HCT116 (cell line): ENCODE results near the gene RASSF5. TPM values are rescaled to one million over a fixed set of nuclear protein-coding genes. Genes with fewer than 3 reads are reported as not detected.

Experiments used
- ATAC-seq: fragments of 200-7000 bp; cut with Tn5 transposase; 2 replicates; pipeline ENCODE4 v1.9.1; 2020; ENCODE audit warnings: mild to moderate bottlenecking, moderate library complexity
- BruUV-seq: library from RNA; stranded (reverse); fragments of 400-500 nt; replicated peaks from 2 replicates; lab custom pipeline; 2021; lab: Mats Ljungman, UMichigan
- CTCF ChIA-PET: fragments of 300-600 bp; sonication (Branson Sonifier 250); formaldehyde crosslinking; loops from one replicate; lab custom pipeline; 2021; ENCODE audit warnings: antibody characterized with exemption; lab: Charles Lee
- POLR2A ChIA-PET: fragments of 300-600, 350-600 bp; sonication (Branson Sonifier 250); formaldehyde crosslinking; loops from one replicate; lab custom pipeline; 2021; ENCODE audit warnings: antibody characterized with exemption; lab: Charles Lee
- RAD21 ChIA-PET, 2 experiments: fragments of 300-600 bp; sonication (Branson Sonifier 250); formaldehyde crosslinking; loops; one replicate each; lab custom pipeline; 2023; ENCODE audit warnings: low total read pairs in 2 of 2; ENCODE audit not compliant: uncharacterized antibody in 2 of 2, unreplicated experiment in 2 of 2, low non-redundant PET in 1 of 2; lab: Charles Lee
- DNase-seq: peaks from one replicate; pipeline ENCODE4 v3.0.0-alpha.2; 2010; ENCODE audit warnings: low read depth, low spot score
- H2AFZ ChIP-seq: fragments of 200-600 bp; shearing (Covaris generic), sonication (generic); 2 replicates; pipeline ENCODE4 v1.6.1; 2017; ENCODE audit warnings: low read depth, mixed run types, mixed read lengths, antibody characterized with exemption, low read length; ENCODE audit not compliant: poor library complexity, severe bottlenecking
- H3K27ac ChIP-seq: 2 replicates; pipeline ENCODE4 v1.5.1; 2012; ENCODE audit warnings: low read depth, low read length
- H3K27me3 ChIP-seq: fragments of 200-600 bp; sonication (generic); 2 replicates; pipeline ENCODE4 v1.6.1; 2016; ENCODE audit warnings: mixed run types, low read length, mixed read lengths; ENCODE audit not compliant: insufficient read depth
- H3K36me3 ChIP-seq, 2 experiments: fragments of 200-500 bp in 1 of 2; fragments of 200-600 bp in 1 of 2; sonication (Bioruptor generic) in 1 of 2; sonication (generic) in 1 of 2; 2 replicates each; pipeline versions ENCODE4 v1.5.1 to v1.6.1; 2014 to 2016; ENCODE audit warnings: low read length in 2 of 2, inconsistent platforms in 1 of 2, mixed read lengths in 1 of 2, mixed run types in 1 of 2; ENCODE audit not compliant: insufficient read depth in 2 of 2, control insufficient read depth in 1 of 2
- H3K4me1 ChIP-seq, 2 experiments: fragments of 200-600 bp in 1 of 2; sonication (generic) in 1 of 2; 2 replicates each; pipeline versions ENCODE4 v1.5.1 to v1.6.1; 2012 to 2017; ENCODE audit warnings: low read length in 2 of 2, inconsistent platforms in 1 of 2, mild to moderate bottlenecking in 1 of 2, mixed read lengths in 1 of 2, mixed run types in 1 of 2, moderate library complexity in 1 of 2; ENCODE audit not compliant: insufficient read depth in 2 of 2, control insufficient read depth in 1 of 2
- H3K4me2 ChIP-seq: fragments of 200-600 bp; sonication (generic); 2 replicates; pipeline ENCODE4 v1.6.1; 2017; ENCODE audit warnings: mixed run types, low read length, mixed read lengths
- H3K4me3 ChIP-seq, 2 experiments: fragments of 200-600 bp in 1 of 2; sonication (generic) in 1 of 2; replicated peaks in 1 of 2; 2 replicates each; pipeline ENCODE4 v1.5.1; 2011 to 2016; ENCODE audit warnings: low read length in 2 of 2, control low read depth in 1 of 2, low read depth in 1 of 2, mild to moderate bottlenecking in 1 of 2, mixed read lengths in 1 of 2, mixed run types in 1 of 2
- H3K79me2 ChIP-seq: fragments of 200-600 bp; sonication (generic); 2 replicates; pipeline ENCODE4 v1.6.1; 2017; ENCODE audit warnings: mild to moderate bottlenecking, mixed run types, low read length, moderate library complexity, mixed read lengths; ENCODE audit not compliant: insufficient read depth
- H3K9ac ChIP-seq: fragments of 200-600 bp; sonication (generic); 2 replicates; pipeline ENCODE4 v1.6.1; 2016; ENCODE audit warnings: low read length, mixed read lengths
- H3K9me2 ChIP-seq: fragments of 200-600 bp; sonication (generic), shearing (Covaris generic); 2 replicates; pipeline ENCODE4 v1.6.1; 2017; ENCODE audit warnings: mixed run types, mild to moderate bottlenecking, moderate library complexity; ENCODE audit not compliant: insufficient read depth
- H3K9me3 ChIP-seq, 2 experiments: fragments of 200-500 bp in 1 of 2; fragments of 200-600 bp in 1 of 2; sonication (Bioruptor generic) in 1 of 2; sonication (generic) in 1 of 2; 2 replicates each; pipeline ENCODE4 v1.6.1; 2014 to 2017; ENCODE audit warnings: low read length in 2 of 2, mixed read lengths in 2 of 2, inconsistent platforms in 1 of 2, low read depth in 1 of 2, mild to moderate bottlenecking in 1 of 2, mixed run types in 1 of 2, moderate library complexity in 1 of 2; ENCODE audit not compliant: control insufficient read depth in 1 of 2, insufficient read depth in 1 of 2
- H4K20me1 ChIP-seq: fragments of 200-600 bp; sonication (generic), shearing (Covaris generic); 2 replicates; pipeline ENCODE4 v1.6.1; 2017; ENCODE audit warnings: mixed run types, mild to moderate bottlenecking, moderate library complexity; ENCODE audit not compliant: insufficient read depth
- CBX3 ChIP-seq: IDR thresholded peaks from 2 replicates; pipeline ENCODE4 v1.6.1; 2012; ENCODE audit warnings: low read depth
- EGR1 ChIP-seq: IDR thresholded peaks from 2 replicates; pipeline ENCODE4 v1.6.1; 2012; ENCODE audit warnings: low read depth
- ELF1 ChIP-seq: IDR thresholded peaks from 2 replicates; pipeline ENCODE4 v1.6.1; 2012; ENCODE audit warnings: low read depth, borderline replicate concordance
- EZH2 ChIP-seq: fragments of 200-600 bp; sonication (generic); IDR thresholded peaks from 2 replicates; pipeline ENCODE4 v1.6.1; 2017; ENCODE audit warnings: antibody characterized with exemption, mixed run types
- EZH2phosphoT487 ChIP-seq: fragments of 200-600 bp; IDR thresholded peaks from 2 replicates; pipeline ENCODE4 v1.6.1; 2018; ENCODE audit warnings: antibody characterized with exemption, borderline replicate concordance
- FOSL1 ChIP-seq: IDR thresholded peaks from 2 replicates; pipeline ENCODE4 v1.6.1; 2012; ENCODE audit warnings: low read depth
- POLR2AphosphoS5 ChIP-seq: IDR thresholded peaks from 2 replicates; pipeline ENCODE4 v1.6.1; 2011; ENCODE audit warnings: mild to moderate bottlenecking, low read depth, low read length, moderate library complexity
- SIN3A ChIP-seq: IDR thresholded peaks from 2 replicates; pipeline ENCODE4 v1.6.1; 2012; ENCODE audit warnings: low read depth
- SRF ChIP-seq: IDR thresholded peaks from 2 replicates; pipeline ENCODE4 v1.6.1; 2012; ENCODE audit warnings: low read depth
- TCF7L2 ChIP-seq: IDR thresholded peaks from 2 replicates; pipeline ENCODE4 v1.7.0; 2011; ENCODE audit warnings: borderline replicate concordance, inconsistent platforms; ENCODE audit not compliant: insufficient read depth, insufficient read length; ENCODE audit errors: extremely low read depth
- YY1 ChIP-seq: IDR thresholded peaks from 2 replicates; pipeline ENCODE4 v1.6.1; 2011; ENCODE audit warnings: low read length, low read depth, moderate library complexity, mild to moderate bottlenecking; ENCODE audit not compliant: insufficient replicate concordance; ENCODE audit errors: extremely low read depth
- ZFX ChIP-seq: fragments of 450-650 bp; IDR thresholded peaks from 2 replicates; pipeline ENCODE4 v1.6.1; 2017
- ZNF274 ChIP-seq: fragments of 200-500 bp; sonication (Bioruptor generic); IDR thresholded peaks from 2 replicates; pipeline ENCODE4 v1.6.1; 2014; ENCODE audit warnings: mild to moderate bottlenecking, low read depth, low read length, inconsistent platforms
- intact Hi-C: fragments of 100-400 bp; cut with micrococcal nuclease; formaldehyde crosslinking; loops from 2 replicates; pipeline ENCODE4 v1.10.0; 2022
- total RNA-seq: library from RNA; stranded (reverse); gene quantifications from one replicate; pipeline ENCODE4 v1.2.1, GENCODE V29; 2021; ENCODE audit not compliant: unreplicated experiment
- TF ChIP-seq, protein P1 (sequence below): IDR thresholded peaks from 2 replicates; pipeline ENCODE4 v1.6.1; 2012
- TF ChIP-seq, protein P2 (sequence below): IDR thresholded peaks from 2 replicates; pipeline ENCODE4 v1.6.1; 2012; ENCODE audit warnings: low read depth
- TF ChIP-seq, protein P3 (sequence below): IDR thresholded peaks from 2 replicates; pipeline ENCODE4 v1.6.1; 2012
- TF ChIP-seq, protein P4 (sequence below): IDR thresholded peaks from 2 replicates; pipeline ENCODE4 v1.6.1; 2011; ENCODE audit warnings: mild to moderate bottlenecking, low read length, moderate library complexity; ENCODE audit not compliant: insufficient replicate concordance; ENCODE audit errors: extremely low read depth
- TF ChIP-seq, protein P5 (sequence below), 3 experiments: fragments of 200-600 bp in 1 of 3; sonication (generic) in 1 of 3; IDR thresholded peaks in 2 of 3; conservative IDR thresholded peaks in 1 of 3; 2 replicates each; pipeline ENCODE4 v1.5.1; 2012 to 2017; ENCODE audit warnings: low read depth in 2 of 3, low read length in 2 of 3, antibody characterized with exemption in 1 of 3, borderline replicate concordance in 1 of 3, control low read depth in 1 of 3, mild to moderate bottlenecking in 1 of 3, mixed read lengths in 1 of 3, mixed run types in 1 of 3, moderate library complexity in 1 of 3; ENCODE audit not compliant: insufficient read depth in 1 of 3

RASSF5 gene
- total RNA-seq, 1 experiment from 2014 or later = 5.4 TPM

DNA sequence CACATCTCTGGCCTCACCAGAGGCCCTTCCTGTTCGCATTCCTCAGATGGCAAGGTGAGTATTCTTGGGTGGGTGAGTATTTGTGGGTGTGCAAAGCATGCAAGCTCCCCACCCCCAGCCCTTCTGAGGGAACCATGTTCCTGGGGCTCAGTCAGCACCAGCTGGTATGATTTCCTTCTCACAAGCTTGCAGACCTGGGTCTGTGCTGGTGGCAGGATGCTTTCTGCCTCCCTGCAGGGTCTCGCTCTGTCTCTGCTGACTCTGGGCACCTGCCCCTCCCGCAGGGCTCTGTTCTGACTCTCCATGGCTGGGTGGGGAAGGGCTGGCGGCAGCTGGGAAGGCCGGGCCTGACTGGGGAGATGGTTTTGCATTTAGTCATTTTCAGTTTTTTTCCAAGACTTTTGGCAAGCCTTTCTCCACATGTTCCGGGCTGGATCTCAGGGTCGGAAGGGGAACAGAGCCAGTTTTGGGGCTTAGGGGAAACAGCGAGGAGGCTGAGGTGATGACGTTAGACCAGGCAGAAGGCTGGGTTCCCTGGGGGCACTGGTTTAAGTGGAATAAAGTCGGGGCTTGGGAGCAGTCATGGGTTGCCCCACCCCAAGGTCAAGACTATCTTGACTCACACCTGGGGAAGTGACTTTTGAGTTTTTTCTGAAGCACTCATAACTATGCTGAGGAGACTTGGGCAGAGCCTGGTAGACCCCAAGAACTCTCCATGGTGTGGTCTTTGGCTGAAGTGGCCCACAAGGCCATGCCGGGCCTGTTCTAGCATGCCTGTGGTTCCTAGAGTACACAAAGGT, 6.2 kb downstream of the RASSF5 start:
- no peak for DNase-seq
- CTCF ChIA-PET = no interaction called here
- Histone ChIP-seq H3K4me3 (peak overlapping the region; percentile 16 to 45), H3K9ac (peak overlapping the region; percentile 58), H2AFZ (no peak overlapping the region), H3K4me2 (peak overlapping the region; percentile 82), H3K9me2 (no peaks in the 10 kb centered on the region), H3K27ac (peak overlapping the region; percentile 56), H4K20me1 (no peaks in the 10 kb centered on the region), H3K79me2 (no peaks in the 10 kb centered on the region), H3K9me3 (no peaks in the 10 kb centered on the region), H3K27me3 (no peaks in the 10 kb centered on the region), H3K4me1 (peaks cover 24 to 65% of the 10 kb centered on the region in 2 experiments), H3K36me3 (no peaks in the 10 kb centered on the region)
- ATAC-seq = peak; percentile 82
- BruUV-seq = no TSS peak
- intact Hi-C loops = no loop called here
- POLR2A ChIA-PET = no interaction called here
- RAD21 ChIA-PET = no interaction called here
- TF ChIP-seq EZH2 (no peak), ZFX (no peak), ZNF274 (no peak), EGR1 (no peak), EZH2phosphoT487 (no peak), TCF7L2 (no peak), SIN3A (no peak), POLR2AphosphoS5 (peak; percentile 37; the same call in 1 of the 2 replicates), SRF (no peak; the same call in 1 of the 2 replicates), ELF1 (no peak), YY1 (no peak), FOSL1 (peak; percentile 80), CBX3 (peak; percentile 69)
- TF ChIP-seq, protein P1, sequence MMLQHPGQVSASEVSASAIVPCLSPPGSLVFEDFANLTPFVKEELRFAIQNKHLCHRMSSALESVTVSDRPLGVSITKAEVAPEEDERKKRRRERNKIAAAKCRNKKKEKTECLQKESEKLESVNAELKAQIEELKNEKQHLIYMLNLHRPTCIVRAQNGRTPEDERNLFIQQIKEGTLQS = no peak
- TF ChIP-seq, protein P2, sequence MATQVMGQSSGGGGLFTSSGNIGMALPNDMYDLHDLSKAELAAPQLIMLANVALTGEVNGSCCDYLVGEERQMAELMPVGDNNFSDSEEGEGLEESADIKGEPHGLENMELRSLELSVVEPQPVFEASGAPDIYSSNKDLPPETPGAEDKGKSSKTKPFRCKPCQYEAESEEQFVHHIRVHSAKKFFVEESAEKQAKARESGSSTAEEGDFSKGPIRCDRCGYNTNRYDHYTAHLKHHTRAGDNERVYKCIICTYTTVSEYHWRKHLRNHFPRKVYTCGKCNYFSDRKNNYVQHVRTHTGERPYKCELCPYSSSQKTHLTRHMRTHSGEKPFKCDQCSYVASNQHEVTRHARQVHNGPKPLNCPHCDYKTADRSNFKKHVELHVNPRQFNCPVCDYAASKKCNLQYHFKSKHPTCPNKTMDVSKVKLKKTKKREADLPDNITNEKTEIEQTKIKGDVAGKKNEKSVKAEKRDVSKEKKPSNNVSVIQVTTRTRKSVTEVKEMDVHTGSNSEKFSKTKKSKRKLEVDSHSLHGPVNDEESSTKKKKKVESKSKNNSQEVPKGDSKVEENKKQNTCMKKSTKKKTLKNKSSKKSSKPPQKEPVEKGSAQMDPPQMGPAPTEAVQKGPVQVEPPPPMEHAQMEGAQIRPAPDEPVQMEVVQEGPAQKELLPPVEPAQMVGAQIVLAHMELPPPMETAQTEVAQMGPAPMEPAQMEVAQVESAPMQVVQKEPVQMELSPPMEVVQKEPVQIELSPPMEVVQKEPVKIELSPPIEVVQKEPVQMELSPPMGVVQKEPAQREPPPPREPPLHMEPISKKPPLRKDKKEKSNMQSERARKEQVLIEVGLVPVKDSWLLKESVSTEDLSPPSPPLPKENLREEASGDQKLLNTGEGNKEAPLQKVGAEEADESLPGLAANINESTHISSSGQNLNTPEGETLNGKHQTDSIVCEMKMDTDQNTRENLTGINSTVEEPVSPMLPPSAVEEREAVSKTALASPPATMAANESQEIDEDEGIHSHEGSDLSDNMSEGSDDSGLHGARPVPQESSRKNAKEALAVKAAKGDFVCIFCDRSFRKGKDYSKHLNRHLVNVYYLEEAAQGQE = no peak
- TF ChIP-seq, protein P3, sequence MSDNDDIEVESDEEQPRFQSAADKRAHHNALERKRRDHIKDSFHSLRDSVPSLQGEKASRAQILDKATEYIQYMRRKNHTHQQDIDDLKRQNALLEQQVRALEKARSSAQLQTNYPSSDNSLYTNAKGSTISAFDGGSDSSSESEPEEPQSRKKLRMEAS = peak; percentile 81
- TF ChIP-seq, protein P4, sequence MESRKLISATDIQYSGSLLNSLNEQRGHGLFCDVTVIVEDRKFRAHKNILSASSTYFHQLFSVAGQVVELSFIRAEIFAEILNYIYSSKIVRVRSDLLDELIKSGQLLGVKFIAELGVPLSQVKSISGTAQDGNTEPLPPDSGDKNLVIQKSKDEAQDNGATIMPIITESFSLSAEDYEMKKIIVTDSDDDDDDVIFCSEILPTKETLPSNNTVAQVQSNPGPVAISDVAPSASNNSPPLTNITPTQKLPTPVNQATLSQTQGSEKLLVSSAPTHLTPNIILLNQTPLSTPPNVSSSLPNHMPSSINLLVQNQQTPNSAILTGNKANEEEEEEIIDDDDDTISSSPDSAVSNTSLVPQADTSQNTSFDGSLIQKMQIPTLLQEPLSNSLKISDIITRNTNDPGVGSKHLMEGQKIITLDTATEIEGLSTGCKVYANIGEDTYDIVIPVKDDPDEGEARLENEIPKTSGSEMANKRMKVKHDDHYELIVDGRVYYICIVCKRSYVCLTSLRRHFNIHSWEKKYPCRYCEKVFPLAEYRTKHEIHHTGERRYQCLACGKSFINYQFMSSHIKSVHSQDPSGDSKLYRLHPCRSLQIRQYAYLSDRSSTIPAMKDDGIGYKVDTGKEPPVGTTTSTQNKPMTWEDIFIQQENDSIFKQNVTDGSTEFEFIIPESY = peak; percentile 14
- TF ChIP-seq, protein P5, sequence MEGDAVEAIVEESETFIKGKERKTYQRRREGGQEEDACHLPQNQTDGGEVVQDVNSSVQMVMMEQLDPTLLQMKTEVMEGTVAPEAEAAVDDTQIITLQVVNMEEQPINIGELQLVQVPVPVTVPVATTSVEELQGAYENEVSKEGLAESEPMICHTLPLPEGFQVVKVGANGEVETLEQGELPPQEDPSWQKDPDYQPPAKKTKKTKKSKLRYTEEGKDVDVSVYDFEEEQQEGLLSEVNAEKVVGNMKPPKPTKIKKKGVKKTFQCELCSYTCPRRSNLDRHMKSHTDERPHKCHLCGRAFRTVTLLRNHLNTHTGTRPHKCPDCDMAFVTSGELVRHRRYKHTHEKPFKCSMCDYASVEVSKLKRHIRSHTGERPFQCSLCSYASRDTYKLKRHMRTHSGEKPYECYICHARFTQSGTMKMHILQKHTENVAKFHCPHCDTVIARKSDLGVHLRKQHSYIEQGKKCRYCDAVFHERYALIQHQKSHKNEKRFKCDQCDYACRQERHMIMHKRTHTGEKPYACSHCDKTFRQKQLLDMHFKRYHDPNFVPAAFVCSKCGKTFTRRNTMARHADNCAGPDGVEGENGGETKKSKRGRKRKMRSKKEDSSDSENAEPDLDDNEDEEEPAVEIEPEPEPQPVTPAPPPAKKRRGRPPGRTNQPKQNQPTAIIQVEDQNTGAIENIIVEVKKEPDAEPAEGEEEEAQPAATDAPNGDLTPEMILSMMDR (IDR thresholded peaks at IDR 0.05 in 2 of 3, conservative IDR thresholded peaks at IDR 0.05 in 1 of 3; ENCODE audit: borderline replicate concordance in 1 of 3, insufficient read depth in 1 of 3, low read depth in 2 of 3, low read length in 2 of 3) = no peak
